Measurements from ENCODE around the gene C5AR2. TPM values are rescaled to one million over a fixed set of nuclear protein-coding genes. Genes with fewer than 3 reads are reported as not detected.
A peak's percentile ranks its signal among the peaks of the same experiment; 100 is the strongest.

C5AR2 gene
- total and polyA plus RNA-seq, 2 donors (not counting 1 experiment from before 2014, with no cell fraction given) = under 0.01 to 0.08 TPM

DNA sequence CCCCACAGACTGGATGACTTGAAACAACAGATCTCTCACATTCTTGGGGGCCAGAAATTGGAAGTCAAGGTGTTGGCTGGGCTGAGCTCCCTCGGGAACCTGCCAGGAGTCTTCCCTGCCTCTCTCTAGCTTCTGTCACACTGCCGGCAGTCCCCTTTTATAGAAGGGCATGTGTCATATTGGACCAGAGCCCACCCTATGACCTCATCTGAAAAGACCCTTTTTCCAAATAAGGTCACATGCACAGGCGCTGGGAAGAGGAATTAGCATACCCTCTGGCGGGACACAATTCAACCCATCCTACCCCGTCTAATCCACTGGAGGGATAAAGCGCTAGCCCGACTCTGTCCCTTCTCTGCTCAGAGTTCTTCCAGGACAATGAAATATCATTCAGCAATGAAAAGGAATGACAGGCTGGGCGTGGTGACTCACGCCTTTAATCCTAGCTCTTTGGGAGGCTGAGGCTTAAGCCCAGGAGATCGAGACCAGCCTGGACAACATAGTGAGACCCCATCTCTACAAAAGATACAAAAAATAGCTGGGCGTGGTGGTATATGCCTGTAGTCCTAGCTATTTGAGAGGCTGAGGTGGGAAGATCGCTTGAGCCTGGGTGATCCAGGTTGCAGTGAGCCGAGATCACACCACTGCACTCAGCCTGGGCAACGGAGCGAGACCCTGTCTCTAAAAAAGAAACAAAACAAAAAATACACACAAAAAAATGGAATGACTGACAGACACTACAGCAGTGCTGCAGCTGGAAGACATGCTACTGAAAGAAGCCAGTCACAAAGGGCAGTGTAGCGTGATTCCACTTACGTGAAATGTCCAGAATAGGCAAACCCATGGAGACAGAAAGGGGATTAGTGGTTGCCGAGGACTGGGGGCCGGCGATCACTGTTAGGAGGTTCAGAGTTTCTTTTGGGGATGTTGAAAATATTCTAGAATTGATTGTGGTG is 58.8 kb downstream of the C5AR2 start:
- H3K9ac ChIP-seq (ENCODE audit: insufficient read depth, low read length) = no peak overlapping the region
- H3K4me3 ChIP-seq (replicated peaks in 1 of 4; ENCODE audit: control extremely low read depth in 1 of 4, insufficient read depth in 1 of 4, low read depth in 3 of 4, low read length in 4 of 4) = no peak overlapping the region
- DNase-seq (ENCODE audit: low read depth in 2 of 2) = peak in 1 of 2 donors; percentile 27
- no peak overlapping the region for H3K4me2 ChIP-seq (ENCODE audit: extremely low read depth, insufficient read depth, low read length)
- TF ChIP-seq, protein P1, sequence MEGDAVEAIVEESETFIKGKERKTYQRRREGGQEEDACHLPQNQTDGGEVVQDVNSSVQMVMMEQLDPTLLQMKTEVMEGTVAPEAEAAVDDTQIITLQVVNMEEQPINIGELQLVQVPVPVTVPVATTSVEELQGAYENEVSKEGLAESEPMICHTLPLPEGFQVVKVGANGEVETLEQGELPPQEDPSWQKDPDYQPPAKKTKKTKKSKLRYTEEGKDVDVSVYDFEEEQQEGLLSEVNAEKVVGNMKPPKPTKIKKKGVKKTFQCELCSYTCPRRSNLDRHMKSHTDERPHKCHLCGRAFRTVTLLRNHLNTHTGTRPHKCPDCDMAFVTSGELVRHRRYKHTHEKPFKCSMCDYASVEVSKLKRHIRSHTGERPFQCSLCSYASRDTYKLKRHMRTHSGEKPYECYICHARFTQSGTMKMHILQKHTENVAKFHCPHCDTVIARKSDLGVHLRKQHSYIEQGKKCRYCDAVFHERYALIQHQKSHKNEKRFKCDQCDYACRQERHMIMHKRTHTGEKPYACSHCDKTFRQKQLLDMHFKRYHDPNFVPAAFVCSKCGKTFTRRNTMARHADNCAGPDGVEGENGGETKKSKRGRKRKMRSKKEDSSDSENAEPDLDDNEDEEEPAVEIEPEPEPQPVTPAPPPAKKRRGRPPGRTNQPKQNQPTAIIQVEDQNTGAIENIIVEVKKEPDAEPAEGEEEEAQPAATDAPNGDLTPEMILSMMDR (conservative IDR thresholded peaks at IDR 0.05 in 1 of 2, IDR thresholded peaks at IDR 0.05 in 1 of 2; ENCODE audit: low read depth in 1 of 2, low read length in 2 of 2) = no peak
- TF ChIP-seq EZH2 (IDR thresholded peaks at IDR 0.05; ENCODE audit: low read length, missing control alignments) = no peak
- H2AFZ ChIP-seq (ENCODE audit: low read length) = no peak overlapping the region
- no peak overlapping the region for H3K27ac ChIP-seq (ENCODE audit: insufficient read depth, low read length)
- H3K36me3 ChIP-seq (ENCODE audit: control insufficient read depth, insufficient read depth, low read length) = no peaks in the 10 kb centered on the region
- no peaks in the 10 kb centered on the region for H3K9me3 ChIP-seq (ENCODE audit: control insufficient read depth, insufficient read depth, low read depth, low read length)
- H3K79me2 ChIP-seq (ENCODE audit: control insufficient read depth, insufficient read depth, low read length) = no peaks in the 10 kb centered on the region
- H3K27me3 ChIP-seq (ENCODE audit: control insufficient read depth, insufficient read depth, low read length) = no peaks in the 10 kb centered on the region
- no peaks in the 10 kb centered on the region for H4K20me1 ChIP-seq (ENCODE audit: control insufficient read depth, extremely low read depth, insufficient read depth, low read length)
- no peaks in the 10 kb centered on the region for H3K4me1 ChIP-seq (ENCODE audit: control insufficient read depth, extremely low read depth, insufficient read depth, low read length)

DNA sequence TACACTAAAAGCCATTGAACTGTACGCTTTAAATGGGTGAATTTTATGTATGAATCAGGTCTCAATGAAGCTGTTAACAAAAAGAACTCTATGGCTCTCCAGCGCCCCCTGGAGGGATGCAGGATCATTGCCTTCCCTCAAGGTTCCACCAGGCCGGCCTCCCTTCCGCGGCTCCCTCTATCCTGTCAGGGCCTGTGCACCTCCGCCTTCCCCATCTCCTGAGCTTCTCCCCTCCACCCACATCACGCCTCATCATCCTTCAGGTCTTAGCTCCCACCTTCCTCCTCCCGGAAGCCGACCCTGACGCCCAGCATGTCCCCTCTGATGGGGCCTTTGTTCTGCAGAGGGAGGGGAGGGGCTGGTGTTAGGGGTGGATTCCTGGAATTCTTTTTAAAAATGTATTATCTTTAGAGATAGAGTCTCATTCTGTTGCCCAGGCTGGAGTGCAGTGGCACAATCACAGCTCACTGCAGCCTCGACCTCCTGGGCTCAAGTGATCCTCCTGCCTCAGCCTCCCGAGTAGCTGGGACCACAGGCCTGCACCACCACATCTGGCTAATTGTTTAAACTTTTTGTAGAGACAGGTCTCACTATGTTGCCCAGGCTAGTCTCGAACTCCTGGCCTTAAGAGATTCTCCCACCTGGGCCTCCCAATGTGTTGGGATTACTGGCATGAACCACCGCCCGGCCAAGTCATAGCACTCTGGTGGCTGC is 59.7 kb downstream of the C5AR2 start:
- H3K27ac ChIP-seq (ENCODE audit: insufficient read depth, low read length) = no peak overlapping the region
- no peaks in the 10 kb centered on the region for H3K27me3 ChIP-seq (ENCODE audit: control insufficient read depth, insufficient read depth, low read length)
- H3K9me3 ChIP-seq (ENCODE audit: control insufficient read depth, insufficient read depth, low read depth, low read length) = no peaks in the 10 kb centered on the region
- H3K4me2 ChIP-seq (ENCODE audit: extremely low read depth, insufficient read depth, low read length) = no peak overlapping the region
- DNase-seq (ENCODE audit: low read depth in 2 of 2) = peak; percentile 46 to 78
- H3K4me3 ChIP-seq (replicated peaks in 1 of 4; ENCODE audit: control extremely low read depth in 1 of 4, insufficient read depth in 1 of 4, low read depth in 3 of 4, low read length in 4 of 4) = no peak overlapping the region
- TF ChIP-seq, protein P1 (conservative IDR thresholded peaks at IDR 0.05 in 1 of 2, IDR thresholded peaks at IDR 0.05 in 1 of 2; ENCODE audit: low read depth in 1 of 2, low read length in 2 of 2) = peak; percentile 89 to 94
- no peak for TF ChIP-seq EZH2 (IDR thresholded peaks at IDR 0.05; ENCODE audit: low read length, missing control alignments)
- H3K4me1 ChIP-seq (ENCODE audit: control insufficient read depth, extremely low read depth, insufficient read depth, low read length) = no peaks in the 10 kb centered on the region
- no peak overlapping the region for H2AFZ ChIP-seq (ENCODE audit: low read length)
- H4K20me1 ChIP-seq (ENCODE audit: control insufficient read depth, extremely low read depth, insufficient read depth, low read length) = no peaks in the 10 kb centered on the region
- H3K79me2 ChIP-seq (ENCODE audit: control insufficient read depth, insufficient read depth, low read length) = no peaks in the 10 kb centered on the region
- H3K9ac ChIP-seq (ENCODE audit: insufficient read depth, low read length) = no peak overlapping the region
- H3K36me3 ChIP-seq (ENCODE audit: control insufficient read depth, insufficient read depth, low read length) = no peaks in the 10 kb centered on the region

Other genes with a start within 250 kb of the C5AR2 start
- gene ZC3H4, start 218.4 kb upstream of the C5AR2 start, total RNA-seq = 9.0 and 13.5 TPM in 2 replicates
- 8.4 and 13.1 TPM in 2 replicates for gene ZC3H4, start 218.4 kb upstream of the C5AR2 start, polyA plus RNA-seq
- 80.9 and 97.9 TPM in 2 replicates for gene SAE1, start 201.3 kb upstream of the C5AR2 start, total RNA-seq
- 152 and 218 TPM in 2 replicates for gene SAE1, start 201.3 kb upstream of the C5AR2 start, polyA plus RNA-seq
- 37.7 and 38.3 TPM in 2 replicates for gene BBC3, start 101.0 kb upstream of the C5AR2 start, total RNA-seq
- 1.4 and 2.4 TPM in 2 replicates for gene BBC3, start 101.0 kb upstream of the C5AR2 start, polyA plus RNA-seq
- 8.0 and 8.1 TPM in 2 replicates for gene CCDC9, start 75.7 kb upstream of the C5AR2 start, total RNA-seq
- 5.4 and 7.2 TPM in 2 replicates for gene CCDC9, start 75.7 kb upstream of the C5AR2 start, polyA plus RNA-seq
- gene INAFM1, start 57.3 kb upstream of the C5AR2 start, total RNA-seq = 1.8 and 3.6 TPM in 2 replicates
- 1.9 and 2.0 TPM in 2 replicates for gene INAFM1, start 57.3 kb upstream of the C5AR2 start, polyA plus RNA-seq
- under 0.01 and 0.33 TPM in 2 replicates for gene C5AR1, start 22.3 kb upstream of the C5AR2 start, total RNA-seq
- gene C5AR1, start 22.3 kb upstream of the C5AR2 start, polyA plus RNA-seq = 0.73 and 0.81 TPM in 2 replicates
- gene DHX34, start 17.1 kb downstream of the C5AR2 start, total RNA-seq = 7.2 and 8.3 TPM in 2 replicates
- 2.6 and 5.6 TPM in 2 replicates for gene DHX34, start 17.1 kb downstream of the C5AR2 start, polyA plus RNA-seq
- 40.3 and 57.8 TPM in 2 replicates for gene MEIS3, start 87.4 kb downstream of the C5AR2 start, total RNA-seq
- 18.5 and 30.5 TPM in 2 replicates for gene MEIS3, start 87.4 kb downstream of the C5AR2 start, polyA plus RNA-seq
- under 0.01 TPM in 1 of 2 replicates, not detected in the other for gene SLC8A2, start 139.7 kb downstream of the C5AR2 start, total RNA-seq
- not detected in 2 replicates for gene SLC8A2, start 139.7 kb downstream of the C5AR2 start, polyA plus RNA-seq
- gene KPTN, start 152.0 kb downstream of the C5AR2 start, total RNA-seq = 6.2 and 6.9 TPM in 2 replicates
- gene KPTN, start 152.0 kb downstream of the C5AR2 start, polyA plus RNA-seq = 4.9 and 5.3 TPM in 2 replicates
- gene NAPA, start 182.9 kb downstream of the C5AR2 start, total RNA-seq = 48.3 and 76.8 TPM in 2 replicates
- gene NAPA, start 182.9 kb downstream of the C5AR2 start, polyA plus RNA-seq = 118 and 128 TPM in 2 replicates
- gene ZNF541, start 241.0 kb downstream of the C5AR2 start, total RNA-seq = 0.17 TPM in 1 of 2 replicates, not detected in the other
- 0.02 TPM in 1 of 2 replicates, not detected in the other for gene ZNF541, start 241.0 kb downstream of the C5AR2 start, polyA plus RNA-seq

Data from fibroblast of lung (primary cell).